Tibial nerve (tissue), 4 donors: ENCODE results near the gene UBE3D. TPM values are rescaled to one million over a fixed set of nuclear protein-coding genes. Genes with fewer than 3 reads are reported as not detected.
"Not testable (repeated sequence)": the region's sequence is repeated elsewhere in the genome, so short reads cannot be mapped to it uniquely, and the experiment has no call there.

Experiments used
- DNase-seq, 2 donors: peaks; one replicate each; pipeline ENCODE4 v3.0.0-alpha.2; 2019; ENCODE audit warnings: low spot score in 2 of 2
- H3K27ac ChIP-seq, 4 donors: fragments of 200-600 bp; sonication (generic) in 3 of 4; one replicate each; pipeline ENCODE4 v1.5.1; 2017 to 2019; ENCODE audit warnings: mild to moderate bottlenecking in 1 of 4
- H3K27me3 ChIP-seq, 2 donors: fragments of 200-600 bp; sonication (generic) in 1 of 2; one replicate each; pipeline versions ENCODE4 v1.5.1 to v1.6.0; 2017 to 2019
- H3K36me3 ChIP-seq, 3 donors: fragments of 200-600 bp; sonication (generic); one replicate each; pipeline ENCODE4 v1.5.1; 2018 to 2019
- H3K4me1 ChIP-seq, 4 donors: fragments of 200-600 bp; sonication (generic) in 3 of 4; one replicate each; pipeline ENCODE4 v1.5.1; 2017 to 2019
- H3K4me3 ChIP-seq, 4 donors: fragments of 200-600 bp; sonication (generic) in 3 of 4; one replicate each; pipeline ENCODE4 v1.5.1; 2017 to 2019; ENCODE audit warnings: mild to moderate bottlenecking in 1 of 4, moderate library complexity in 1 of 4
- H3K9me3 ChIP-seq, 4 donors: fragments of 200-600 bp; sonication (generic) in 3 of 4; one replicate each; pipeline ENCODE4 v1.5.1; 2017 to 2019
- EP300 ChIP-seq, 2 donors: sonication (generic); formaldehyde crosslinking; IDR thresholded peaks; one replicate each; pipeline ENCODE4 v1.6.1; 2017; ENCODE audit warnings: antibody characterized with exemption in 2 of 2, mild to moderate bottlenecking in 1 of 2
- POLR2A ChIP-seq, 2 donors: fragments of 450-650 bp; IDR thresholded peaks; one replicate each; pipeline ENCODE4 v1.6.1; 2017; ENCODE audit warnings: antibody characterized with exemption in 2 of 2, mild to moderate bottlenecking in 2 of 2, moderate library complexity in 2 of 2
- whole genome bisulfite sequencing, 2 donors: methylation state at CpG; one replicate each; pipeline ENCODE4 v1.1.5; 2018; 5-methylcytosine and 5-hydroxymethylcytosine counted together
- total RNA-seq, 4 donors: library from RNA; depleted of rRNA; stranded (reverse); fragments of >200 nt; gene quantifications; one replicate each; pipeline ENCODE4 v1.1.0, GENCODE V29; 2016
- TF ChIP-seq, protein P1 (sequence below), 5 experiments: fragments of 200-600 bp in 3 of 5; fragments of 450-650 bp in 2 of 5; sonication (generic) in 3 of 5; IDR thresholded peaks; one replicate each; pipeline ENCODE4 v1.5.1; 2016 to 2019; ENCODE audit warnings: antibody characterized with exemption in 5 of 5, mild to moderate bottlenecking in 3 of 5, moderate library complexity in 2 of 5

The UBE3D gene
- total RNA-seq, 4 donors from 2014 or later: 6.3 to 21.9 (median 18.3) TPM

DNA sequence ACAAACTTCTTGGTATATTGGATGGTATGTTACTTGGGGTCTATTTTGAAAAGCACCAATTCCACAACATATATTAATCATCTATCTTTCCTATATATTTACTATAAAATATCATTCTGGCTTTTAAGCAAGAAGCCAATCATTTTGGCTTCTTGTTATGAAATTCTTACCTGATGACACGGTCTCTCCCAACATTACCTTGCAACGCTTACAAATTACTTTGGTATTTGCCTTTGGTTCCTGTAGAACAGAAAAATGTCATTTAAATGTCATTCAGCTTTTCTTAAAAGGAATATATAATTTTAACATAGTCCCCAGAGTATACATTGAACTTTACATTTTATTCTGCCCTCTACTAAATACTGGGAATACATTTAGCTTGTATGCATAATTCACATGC is 27.4 kb downstream of the UBE3D start:
- H3K36me3 ChIP-seq: peaks cover 0 to 19% (median 0%) of the 10 kb centered on the region in 3 donors
- TF ChIP-seq, protein P1, sequence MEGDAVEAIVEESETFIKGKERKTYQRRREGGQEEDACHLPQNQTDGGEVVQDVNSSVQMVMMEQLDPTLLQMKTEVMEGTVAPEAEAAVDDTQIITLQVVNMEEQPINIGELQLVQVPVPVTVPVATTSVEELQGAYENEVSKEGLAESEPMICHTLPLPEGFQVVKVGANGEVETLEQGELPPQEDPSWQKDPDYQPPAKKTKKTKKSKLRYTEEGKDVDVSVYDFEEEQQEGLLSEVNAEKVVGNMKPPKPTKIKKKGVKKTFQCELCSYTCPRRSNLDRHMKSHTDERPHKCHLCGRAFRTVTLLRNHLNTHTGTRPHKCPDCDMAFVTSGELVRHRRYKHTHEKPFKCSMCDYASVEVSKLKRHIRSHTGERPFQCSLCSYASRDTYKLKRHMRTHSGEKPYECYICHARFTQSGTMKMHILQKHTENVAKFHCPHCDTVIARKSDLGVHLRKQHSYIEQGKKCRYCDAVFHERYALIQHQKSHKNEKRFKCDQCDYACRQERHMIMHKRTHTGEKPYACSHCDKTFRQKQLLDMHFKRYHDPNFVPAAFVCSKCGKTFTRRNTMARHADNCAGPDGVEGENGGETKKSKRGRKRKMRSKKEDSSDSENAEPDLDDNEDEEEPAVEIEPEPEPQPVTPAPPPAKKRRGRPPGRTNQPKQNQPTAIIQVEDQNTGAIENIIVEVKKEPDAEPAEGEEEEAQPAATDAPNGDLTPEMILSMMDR (IDR thresholded peaks at IDR 0.05): no peak
- TF ChIP-seq POLR2A (IDR thresholded peaks at IDR 0.05) (no peak), EP300 (IDR thresholded peaks at IDR 0.05) (no peak)
- no peak overlapping the region for H3K4me3 ChIP-seq
- WGBS, 2 donors: 96 to 97% methylated on average over 2 of the region's 2 CpGs
- no peak for DNase-seq
- H3K4me1 ChIP-seq: no peaks in the 10 kb centered on the region
- no peaks in the 10 kb centered on the region for H3K27me3 ChIP-seq
- no peaks in the 10 kb centered on the region for H3K9me3 ChIP-seq
- H3K27ac ChIP-seq: no peak overlapping the region

DNA sequence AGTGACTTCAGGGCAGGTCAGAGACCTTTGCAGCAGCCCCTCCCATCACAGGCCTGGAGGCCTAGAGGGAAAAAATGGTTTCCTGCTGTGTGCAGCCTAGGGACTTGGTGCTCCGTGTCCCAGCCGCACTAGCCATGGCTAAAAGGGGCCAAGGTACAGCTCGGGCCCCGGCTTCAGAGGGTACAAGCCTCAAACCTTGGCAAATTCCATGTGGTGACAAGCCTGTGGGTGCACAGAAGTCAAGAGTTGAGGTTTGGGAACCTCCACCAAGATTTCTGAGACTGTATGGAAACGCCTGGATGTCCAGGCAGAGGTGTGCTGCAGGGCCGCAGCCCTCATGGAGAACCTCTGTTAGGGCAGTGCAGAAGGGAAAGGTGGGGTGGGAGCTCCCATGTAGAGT is 34.0 kb downstream of the UBE3D start:
- WGBS, 2 donors: 98% methylated on average over 6 of the region's 6 CpGs
- Histone ChIP-seq H3K4me3 (no peak overlapping the region), H3K36me3 (peaks cover 5 to 53% (median 6%) of the 10 kb centered on the region in 3 donors), H3K9me3 (peaks cover 0 to 15% (median 0%) of the 10 kb centered on the region in 4 donors), H3K27me3 (no peaks in the 10 kb centered on the region), H3K4me1 (no peaks in the 10 kb centered on the region), H3K27ac (no peak overlapping the region)
- DNase-seq: no peak
- TF ChIP-seq, protein P1 (IDR thresholded peaks at IDR 0.05): no peak
- TF ChIP-seq EP300 (IDR thresholded peaks at IDR 0.05) (no peak), POLR2A (IDR thresholded peaks at IDR 0.05) (no peak)

DNA sequence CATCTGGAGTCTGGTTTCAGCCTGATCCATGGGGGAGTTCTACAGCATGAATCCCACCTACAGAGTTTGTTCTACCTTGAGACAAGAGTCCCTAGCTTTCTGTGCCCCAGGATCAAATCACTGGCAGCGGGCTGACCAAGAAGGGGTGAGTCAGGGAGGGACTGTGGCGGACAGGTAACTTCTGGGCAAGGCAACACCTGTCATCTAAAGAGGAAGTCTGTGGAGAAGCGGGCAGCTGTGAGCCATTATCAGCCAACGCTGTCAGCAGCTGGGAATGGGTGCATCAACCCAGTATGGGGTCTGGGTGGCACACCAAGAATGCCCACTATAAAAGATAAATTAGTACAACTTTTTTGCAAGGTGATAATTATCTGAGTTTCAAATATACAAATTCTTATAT is 45.9 kb downstream of the UBE3D start:
- Histone ChIP-seq H3K4me1 (no peaks in the 10 kb centered on the region), H3K27me3 (no peaks in the 10 kb centered on the region), H3K36me3 (peaks cover 0 to 80% (median 0%) of the 10 kb centered on the region in 3 donors), H3K4me3 (no peak overlapping the region), H3K9me3 (peaks cover 0 to 10% (median 0%) of the 10 kb centered on the region in 4 donors), H3K27ac (no peak overlapping the region)
- no peak for DNase-seq
- WGBS, 2 donors: 95 to 96% methylated on average over 4 of the region's 4 CpGs
- TF ChIP-seq EP300 (IDR thresholded peaks at IDR 0.05): no peak
- TF ChIP-seq, protein P1 (IDR thresholded peaks at IDR 0.05): no peak

DNA sequence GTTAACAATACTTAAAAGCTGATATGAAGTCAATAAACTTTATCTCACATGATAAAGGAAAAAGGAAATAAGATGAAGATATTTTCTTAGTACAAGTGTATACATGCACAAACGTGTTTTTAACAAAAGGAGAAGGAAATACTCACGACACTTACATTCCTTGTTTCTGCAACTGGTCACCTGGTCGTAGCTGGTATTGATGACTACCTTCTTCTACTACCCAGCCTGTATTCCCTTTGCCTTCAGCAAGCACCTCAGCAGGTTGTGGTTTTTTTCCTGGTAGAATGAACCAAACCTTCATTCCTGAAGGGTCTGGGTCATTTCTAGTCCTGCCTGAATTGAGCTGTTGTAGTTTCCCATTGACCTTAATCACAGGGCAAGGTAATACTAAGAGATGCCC is 54.5 kb downstream of the UBE3D start:
- H3K4me1 ChIP-seq, DNase-seq, H3K27me3 ChIP-seq, H3K27ac ChIP-seq, H3K4me3 ChIP-seq: not testable (repeated sequence)
- Histone ChIP-seq H3K9me3 (peaks cover 0 to 12% (median 0%) of the 10 kb centered on the region in 4 donors), H3K36me3 (peaks cover 0 to 56% (median 0%) of the 10 kb centered on the region in 3 donors)
- 90 to 91% methylated on average over 3 of the region's 3 CpGs for WGBS, 2 donors

DNA sequence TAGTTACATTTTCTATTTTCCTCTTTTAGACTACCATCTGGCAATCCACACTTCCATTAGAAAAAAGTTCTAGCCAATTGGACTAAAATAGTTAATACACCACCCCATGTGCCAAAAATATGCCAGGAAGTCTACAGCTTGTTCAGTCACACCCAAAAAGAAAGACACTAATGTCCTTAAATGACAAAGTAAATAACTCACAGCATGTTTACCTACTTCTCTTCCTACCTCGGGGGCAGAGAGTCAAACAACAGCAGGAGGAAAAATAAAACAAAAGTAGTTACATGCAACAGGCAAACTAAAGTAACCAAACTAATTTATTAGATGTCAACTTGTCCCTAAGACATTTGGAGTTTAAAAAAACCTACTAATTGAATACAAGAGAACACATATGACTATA is 57.0 kb downstream of the UBE3D start:
- DNase-seq: no peak
- Histone ChIP-seq H3K4me1 (no peaks in the 10 kb centered on the region), H3K4me3 (no peak overlapping the region), H3K27me3 (no peaks in the 10 kb centered on the region), H3K9me3 (no peaks in the 10 kb centered on the region), H3K27ac (no peak overlapping the region), H3K36me3 (peaks cover 0 to 32% (median 0%) of the 10 kb centered on the region in 3 donors)
- 32 to 53% methylated on average over 1 of the region's 1 CpG for WGBS, 2 donors
- no peak for TF ChIP-seq POLR2A (IDR thresholded peaks at IDR 0.05)
- TF ChIP-seq, protein P1 (IDR thresholded peaks at IDR 0.05): no peak
- no peak for TF ChIP-seq EP300 (IDR thresholded peaks at IDR 0.05)
